GM18867 (cell line): Measurements from ENCODE around the gene UPK3B.
"Not testable (repeated sequence)": the region's sequence is repeated elsewhere in the genome, so short reads cannot be mapped to it uniquely, and the experiment has no call there.

Source experiments
- ATAC-seq: cut with Tn5 transposase; IDR thresholded peaks from one replicate; pipeline ENCODE4 v1.9.1; 2021; ENCODE audit warnings: mild to moderate bottlenecking, moderate library complexity; ENCODE audit not compliant: unreplicated experiment

Gene UPK3B

GRCh38 chr7:76512941-76513816, 2.8 kb downstream of the UPK3B start:
- ATAC-seq: no peak

DNA sequence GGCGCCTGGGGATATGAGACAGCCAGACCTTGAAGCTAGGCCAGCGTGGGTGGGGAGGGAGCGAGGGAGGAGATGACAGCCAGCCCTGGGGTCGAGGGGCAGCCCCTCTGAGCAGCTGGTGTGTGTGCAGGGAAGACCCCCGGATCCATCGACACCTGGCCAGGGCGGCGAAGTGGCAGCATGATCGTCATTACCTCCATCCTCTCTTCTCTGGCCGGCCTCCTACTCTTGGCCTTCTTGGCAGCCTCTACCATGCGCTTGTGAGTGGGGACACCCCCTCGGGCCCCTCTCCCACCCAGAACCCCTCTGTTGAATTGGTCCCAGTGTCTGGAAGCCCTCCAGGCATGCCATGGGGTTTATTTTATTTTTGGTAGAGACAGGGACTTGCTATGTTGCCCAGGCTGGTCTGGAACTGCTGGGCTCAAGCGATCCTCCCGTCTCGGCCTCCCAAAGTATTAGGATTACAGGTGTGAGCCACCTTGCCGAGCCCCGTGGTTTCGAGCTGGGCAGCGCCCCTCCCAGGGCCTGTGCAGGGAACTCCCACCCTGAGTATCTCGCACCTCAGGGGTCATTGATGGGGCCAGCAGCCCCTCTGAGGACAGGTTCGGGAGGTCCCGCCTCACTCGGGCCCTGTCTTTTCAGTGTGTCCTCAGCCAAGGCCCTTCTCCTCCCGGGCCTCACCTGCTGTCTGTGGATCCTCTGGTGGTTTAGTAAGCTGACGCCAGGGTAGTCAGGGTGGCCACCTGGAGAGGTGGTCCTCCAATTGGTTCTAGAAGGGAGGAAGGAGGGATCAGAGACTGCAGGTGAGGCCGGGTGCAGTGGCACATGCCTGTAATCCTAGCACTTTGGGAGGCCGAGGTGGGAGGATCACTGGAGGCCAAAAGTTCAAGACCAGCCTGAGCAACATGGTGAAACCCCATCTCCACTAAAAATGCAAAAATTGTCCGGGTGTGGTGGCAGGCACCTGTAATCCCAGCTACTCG, 3.8 kb downstream of the UPK3B start:
- no peak for ATAC-seq

GRCh38 chr7:76514926-76515771, 4.8 kb downstream of the UPK3B start:
- ATAC-seq: no peak

DNA sequence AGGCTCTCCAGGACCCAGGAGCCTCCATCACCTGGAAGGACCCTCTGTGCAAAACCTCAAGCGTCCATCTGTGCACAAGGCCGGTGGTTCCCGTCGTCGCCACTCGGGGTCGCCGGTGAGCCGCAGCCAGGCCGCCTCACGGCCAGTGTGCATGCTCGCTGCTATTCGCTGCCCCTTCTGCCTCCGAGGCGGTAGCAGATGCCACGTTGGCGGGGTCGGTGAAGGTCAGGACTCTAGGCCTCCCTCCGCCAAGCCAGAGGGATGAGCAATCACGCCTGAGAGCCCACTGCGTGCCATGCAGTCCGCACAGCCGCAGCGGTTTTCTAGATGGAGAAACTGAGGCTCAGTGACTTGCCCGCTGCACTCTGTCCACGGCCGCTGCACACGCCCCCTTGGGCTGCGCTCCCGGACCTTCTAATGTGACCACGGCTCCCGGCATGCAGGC, 5.7 kb downstream of the UPK3B start:
- no peak for ATAC-seq

DNA sequence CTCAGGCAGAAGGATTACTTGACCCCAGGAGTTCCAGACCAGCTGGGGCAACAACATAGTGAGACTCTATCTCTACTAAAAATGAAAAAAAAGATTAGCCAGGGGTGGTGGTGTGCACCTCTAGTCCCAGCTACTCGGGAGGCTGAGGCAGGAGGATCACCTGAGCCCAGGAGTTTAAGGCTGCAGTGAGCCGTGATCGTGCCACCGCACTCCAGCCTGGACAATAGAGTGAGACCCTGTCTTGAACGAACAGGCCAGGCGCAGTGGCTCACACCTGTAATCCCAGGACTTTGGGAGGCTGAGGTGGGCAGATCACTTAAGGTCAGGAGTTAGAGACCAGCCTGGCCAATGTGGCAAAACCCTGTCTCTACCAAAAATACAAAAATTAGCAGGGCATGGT, 6.6 kb downstream of the UPK3B start:
- not testable (repeated sequence) for ATAC-seq

GRCh38 chr7:76526183-76526582, 15.8 kb downstream of the UPK3B start:
- ATAC-seq: not testable (repeated sequence)

DNA sequence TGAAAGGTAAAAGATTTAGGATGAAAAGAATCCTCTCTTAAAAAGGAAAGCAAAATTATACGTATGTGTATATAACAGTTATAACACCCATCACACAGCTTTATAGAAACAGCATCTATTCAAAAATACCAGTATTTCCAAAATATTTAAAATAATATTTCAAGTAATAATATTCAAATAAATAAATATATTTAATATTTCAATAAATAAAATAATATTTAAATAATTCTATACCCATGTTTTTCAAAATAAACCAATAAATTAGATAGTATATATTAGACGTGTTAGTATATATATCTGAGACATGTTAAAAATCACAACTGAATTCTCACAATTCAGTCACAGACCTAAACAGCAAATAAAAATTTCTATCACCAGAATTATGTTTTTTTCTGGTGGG, 21.3 kb downstream of the UPK3B start:
- ATAC-seq: not testable (repeated sequence)

GRCh38 chr7:76543197-76543596, 32.8 kb downstream of the UPK3B start, which contains the start of gene SPDYE16:
TSS of gene SPDYE16 (minus strand) at chr7:76543297. CDS start at chr7:76541459, 1,838 bp downstream.
- not testable (repeated sequence) for ATAC-seq

- ATAC-seq: peak; percentile 99
Observed at GRCh38 chr7:76549025-76549854, 38.9 kb downstream of the UPK3B start.

- ATAC-seq: not testable (repeated sequence)
Observed at GRCh38 chr7:76549855-76550248, 39.5 kb downstream of the UPK3B start.

DNA sequence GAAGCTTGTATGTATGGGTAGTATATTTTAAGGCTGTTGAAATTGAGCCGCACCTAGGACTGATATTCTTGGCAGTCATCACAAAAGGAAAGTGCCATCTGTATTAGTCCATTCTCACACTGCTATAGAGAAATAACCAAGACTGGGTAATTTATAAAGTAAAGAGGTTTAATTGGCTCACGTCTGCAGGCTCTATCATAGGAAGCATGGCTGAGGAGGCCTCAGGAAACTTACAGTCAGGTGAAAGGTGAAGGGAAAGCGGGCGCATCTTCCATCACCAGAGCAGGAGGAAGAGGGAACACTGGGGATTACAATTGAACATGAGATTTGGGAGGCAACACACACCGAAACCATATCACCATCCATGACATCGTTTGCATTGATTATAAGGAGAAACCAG, 41.6 kb downstream of the UPK3B start:
- not testable (repeated sequence) for ATAC-seq

DNA sequence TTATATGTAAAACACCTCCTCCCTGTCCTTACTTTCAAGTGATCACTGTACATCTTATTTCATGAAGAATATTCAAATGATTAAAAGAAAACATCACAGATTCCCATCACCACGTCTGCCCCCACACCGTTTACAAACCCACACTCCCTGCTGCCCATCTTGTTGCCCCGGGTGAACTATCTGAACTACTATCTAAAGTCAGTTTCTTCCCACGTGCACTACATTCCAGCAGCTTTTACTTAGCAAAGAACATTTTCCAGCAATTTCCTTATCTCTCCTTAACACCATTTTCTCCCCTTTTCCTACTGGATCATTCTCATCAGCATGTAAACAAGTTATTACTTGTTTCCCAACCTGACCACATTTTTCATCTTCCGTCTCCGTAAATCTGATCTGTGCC, 49.3 kb downstream of the UPK3B start:
- ATAC-seq: not testable (repeated sequence)

GRCh38 chr7:76560157-76560556, 49.8 kb downstream of the UPK3B start:
- ATAC-seq: not testable (repeated sequence)

DNA sequence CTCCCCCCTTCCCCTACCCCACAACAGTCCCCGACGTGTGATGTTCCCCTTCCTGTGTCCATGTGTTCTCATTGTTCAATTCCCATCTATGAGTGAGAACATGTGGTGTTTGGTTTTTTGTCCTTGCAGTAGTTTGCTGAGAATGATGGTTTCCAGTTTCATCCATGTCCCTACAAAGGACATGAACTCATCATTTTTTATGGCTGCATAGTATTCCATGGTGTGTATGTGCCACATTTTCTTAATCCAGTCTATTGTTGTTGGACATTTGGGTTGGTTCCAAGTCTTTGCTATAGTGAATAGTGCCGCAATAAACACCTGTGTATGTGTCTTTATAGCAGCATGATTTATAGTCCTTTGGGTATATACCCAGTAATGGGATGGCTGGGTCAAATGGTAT, 51.0 kb downstream of the UPK3B start:
- not testable (repeated sequence) for ATAC-seq

DNA sequence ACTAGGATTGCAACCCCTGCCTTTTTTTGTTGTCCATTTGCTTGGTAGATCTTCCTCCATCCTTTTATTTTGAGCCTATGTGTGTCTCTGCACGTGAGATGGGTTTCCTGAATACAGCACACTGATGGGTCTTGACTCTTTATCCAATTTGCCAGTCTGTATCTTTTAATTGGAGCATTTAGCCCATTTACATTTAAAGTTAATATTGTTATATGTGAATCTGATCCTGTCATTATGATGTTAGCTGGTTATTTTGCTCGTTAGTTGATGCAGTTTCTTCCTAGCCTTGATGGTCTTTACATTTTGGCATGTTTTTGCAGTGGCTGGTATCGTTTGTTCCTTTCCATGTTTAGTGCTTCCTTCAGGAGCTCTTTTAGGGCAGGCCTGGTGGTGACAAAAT, 54.6 kb downstream of the UPK3B start:
- ATAC-seq: not testable (repeated sequence)
